GM21717 (cell line): ENCODE measurements around the gene ENAM.

Experiments used
- ATAC-seq: cut with Tn5 transposase; IDR thresholded peaks from one replicate; pipeline ENCODE4 v1.9.1; 2021; ENCODE audit warnings: mild to moderate bottlenecking, moderate library complexity; ENCODE audit not compliant: unreplicated experiment

The ENAM gene, protein sequence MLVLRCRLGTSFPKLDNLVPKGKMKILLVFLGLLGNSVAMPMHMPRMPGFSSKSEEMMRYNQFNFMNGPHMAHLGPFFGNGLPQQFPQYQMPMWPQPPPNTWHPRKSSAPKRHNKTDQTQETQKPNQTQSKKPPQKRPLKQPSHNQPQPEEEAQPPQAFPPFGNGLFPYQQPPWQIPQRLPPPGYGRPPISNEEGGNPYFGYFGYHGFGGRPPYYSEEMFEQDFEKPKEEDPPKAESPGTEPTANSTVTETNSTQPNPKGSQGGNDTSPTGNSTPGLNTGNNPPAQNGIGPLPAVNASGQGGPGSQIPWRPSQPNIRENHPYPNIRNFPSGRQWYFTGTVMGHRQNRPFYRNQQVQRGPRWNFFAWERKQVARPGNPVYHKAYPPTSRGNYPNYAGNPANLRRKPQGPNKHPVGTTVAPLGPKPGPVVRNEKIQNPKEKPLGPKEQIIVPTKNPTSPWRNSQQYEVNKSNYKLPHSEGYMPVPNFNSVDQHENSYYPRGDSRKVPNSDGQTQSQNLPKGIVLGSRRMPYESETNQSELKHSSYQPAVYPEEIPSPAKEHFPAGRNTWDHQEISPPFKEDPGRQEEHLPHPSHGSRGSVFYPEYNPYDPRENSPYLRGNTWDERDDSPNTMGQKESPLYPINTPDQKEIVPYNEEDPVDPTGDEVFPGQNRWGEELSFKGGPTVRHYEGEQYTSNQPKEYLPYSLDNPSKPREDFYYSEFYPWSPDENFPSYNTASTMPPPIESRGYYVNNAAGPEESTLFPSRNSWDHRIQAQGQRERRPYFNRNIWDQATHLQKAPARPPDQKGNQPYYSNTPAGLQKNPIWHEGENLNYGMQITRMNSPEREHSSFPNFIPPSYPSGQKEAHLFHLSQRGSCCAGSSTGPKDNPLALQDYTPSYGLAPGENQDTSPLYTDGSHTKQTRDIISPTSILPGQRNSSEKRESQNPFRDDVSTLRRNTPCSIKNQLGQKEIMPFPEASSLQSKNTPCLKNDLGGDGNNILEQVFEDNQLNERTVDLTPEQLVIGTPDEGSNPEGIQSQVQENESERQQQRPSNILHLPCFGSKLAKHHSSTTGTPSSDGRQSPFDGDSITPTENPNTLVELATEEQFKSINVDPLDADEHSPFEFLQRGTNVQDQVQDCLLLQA

DNA sequence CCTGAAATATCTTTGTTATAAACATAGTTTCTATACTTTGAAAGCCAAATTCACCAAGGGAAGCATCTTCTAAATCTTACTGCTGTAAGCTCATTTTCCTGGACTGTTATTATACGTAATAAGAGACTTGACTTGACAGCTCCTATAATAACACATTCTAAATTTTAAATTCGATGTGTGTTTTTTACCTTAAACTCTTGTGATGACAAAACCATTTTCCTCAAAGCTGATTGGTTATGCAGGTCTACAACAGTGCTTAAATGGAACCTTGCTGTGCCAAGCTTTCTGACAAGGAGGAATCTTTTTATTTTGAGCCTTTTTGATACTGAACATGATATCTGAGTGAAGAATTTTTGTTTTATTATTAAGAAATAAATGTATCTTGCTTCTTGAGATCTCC, at the start of gene ENAM:
TSS of gene ENAM (plus strand) at position 301 of the 400 bp plus-strand sequence. CDS start 757 bp downstream, outside the sequence.
- no peak for ATAC-seq

DNA sequence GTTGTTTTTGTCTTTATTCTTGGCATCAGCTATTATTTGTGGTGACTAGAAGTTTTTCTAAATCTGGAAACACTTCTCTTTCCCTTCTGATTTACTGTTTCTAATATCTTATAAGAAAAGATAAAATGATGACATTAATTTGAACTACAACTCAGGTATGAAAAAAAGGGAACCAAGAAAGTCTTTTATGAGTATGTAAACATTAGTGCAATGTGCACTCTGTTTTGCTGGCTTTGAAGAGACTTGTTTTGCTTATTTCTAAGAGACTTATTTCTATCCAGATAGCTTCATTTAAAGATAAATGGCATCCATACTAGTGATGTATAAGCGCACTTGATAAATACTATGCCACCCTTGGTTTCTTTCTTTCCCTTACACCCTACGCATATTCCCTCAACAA, 46.6 kb upstream of the ENAM start:
- no peak for ATAC-seq

DNA sequence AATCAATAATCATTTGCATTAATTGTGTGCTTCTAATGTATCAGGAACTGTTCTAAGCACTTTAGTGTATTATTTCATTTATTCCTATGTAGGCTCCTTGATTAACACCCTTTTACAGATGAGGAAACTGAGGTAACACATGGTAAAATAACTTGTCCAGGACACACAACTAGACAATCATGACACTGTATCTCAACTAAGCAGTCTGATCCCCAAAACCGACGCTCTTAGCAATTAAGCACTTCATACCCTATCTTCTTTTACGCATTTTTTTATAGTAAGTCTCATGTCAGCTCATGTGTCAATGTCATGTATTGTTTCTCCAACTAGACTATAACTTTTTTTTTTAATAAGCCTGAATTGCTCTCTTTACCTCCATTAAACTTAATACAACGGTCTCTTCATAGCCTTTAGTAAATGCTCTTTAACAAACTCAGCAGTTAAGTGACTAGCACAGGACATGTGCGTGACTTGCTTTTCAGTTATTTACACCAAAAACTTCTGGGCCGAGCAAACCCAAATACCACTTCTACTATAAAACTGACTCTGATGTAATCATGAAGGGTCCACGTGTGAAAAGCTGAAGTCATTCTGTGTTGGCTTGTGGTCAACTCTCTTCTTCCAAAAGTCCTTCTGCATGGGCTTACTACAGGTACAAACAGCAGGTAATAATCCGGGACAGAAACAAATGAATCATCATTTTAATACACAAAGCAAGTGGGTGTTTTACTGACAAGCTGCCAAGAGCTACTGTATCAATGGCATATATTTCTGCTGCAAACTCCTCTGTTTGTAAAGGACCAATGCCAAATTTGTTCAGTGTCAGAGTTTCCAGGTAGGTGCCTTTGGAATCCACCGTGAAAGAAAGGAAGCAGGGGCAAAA, 44.4 kb upstream of the ENAM start:
- no peak for ATAC-seq

DNA sequence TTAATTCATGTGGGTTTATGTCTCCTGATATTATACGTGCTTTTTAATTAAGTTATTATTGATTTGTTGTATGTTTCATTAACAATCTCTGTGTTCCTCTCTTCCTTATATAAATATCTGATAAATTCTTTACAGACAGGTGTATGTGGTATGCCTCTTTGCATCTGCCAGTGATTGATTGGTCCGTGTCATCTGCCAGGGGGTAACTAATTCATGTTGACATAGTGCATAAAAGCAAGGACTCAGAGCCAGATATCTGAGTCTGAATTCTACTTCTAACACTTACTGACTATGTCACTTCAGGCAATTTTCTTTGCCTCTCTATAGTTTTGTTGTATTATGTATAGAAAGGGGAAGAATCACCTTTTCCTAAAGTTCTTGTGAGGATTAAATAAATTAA, 41.7 kb upstream of the ENAM start:
- no peak for ATAC-seq

DNA sequence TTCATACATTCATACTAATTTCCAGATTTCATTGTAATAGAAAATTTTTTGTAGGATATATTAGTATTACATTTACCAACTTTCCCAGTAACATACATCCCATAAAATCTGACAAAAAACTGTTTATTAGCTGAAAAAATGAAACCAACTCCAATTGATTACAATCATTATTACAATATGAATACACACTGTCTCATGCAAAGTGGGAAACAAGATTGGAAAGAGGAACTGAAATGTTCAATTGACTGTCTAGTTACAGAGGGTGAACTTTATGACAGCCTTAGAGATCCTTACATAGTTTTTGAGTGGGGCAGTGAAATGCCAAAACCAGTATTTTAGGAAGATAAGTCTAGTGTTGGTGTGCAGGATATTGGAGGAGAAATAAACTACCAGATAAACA, 38.8 kb upstream of the ENAM start:
- ATAC-seq = peak; percentile 100

DNA sequence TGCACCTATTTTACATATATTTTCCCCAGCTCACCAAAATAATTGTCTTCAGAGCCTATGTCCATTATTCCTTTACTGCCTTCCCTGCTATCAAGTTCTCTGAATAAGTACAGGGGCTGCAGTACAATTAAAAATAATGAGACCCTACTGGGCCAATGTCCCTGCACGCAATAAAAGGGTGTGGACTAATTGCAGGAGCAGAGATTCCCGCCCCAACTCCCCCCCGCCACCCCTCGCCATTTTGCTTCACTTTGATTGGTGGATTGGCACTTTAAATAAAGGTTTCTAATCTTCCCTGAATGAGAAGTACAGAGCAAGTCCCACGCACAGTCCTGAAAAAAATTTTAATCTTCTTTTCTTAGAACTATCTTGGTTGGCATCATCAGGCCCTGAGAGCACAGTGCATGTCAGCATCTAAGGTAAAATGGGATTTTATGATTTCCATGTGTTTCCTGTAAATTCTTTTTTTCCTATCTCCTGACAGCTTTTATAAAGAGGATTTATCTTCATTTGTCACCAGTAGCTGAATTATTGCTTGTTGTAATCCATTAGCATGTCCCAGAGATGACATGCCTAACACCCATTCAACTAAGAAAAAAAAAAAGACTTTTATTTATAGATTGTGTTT, 36.5 kb upstream of the ENAM start, which contains the start of gene AMBN:
TSS of gene AMBN (plus strand) at position 302 of the 628 bp plus-strand sequence. CDS start at position 405, 103 bp downstream.
- no peak for ATAC-seq

DNA sequence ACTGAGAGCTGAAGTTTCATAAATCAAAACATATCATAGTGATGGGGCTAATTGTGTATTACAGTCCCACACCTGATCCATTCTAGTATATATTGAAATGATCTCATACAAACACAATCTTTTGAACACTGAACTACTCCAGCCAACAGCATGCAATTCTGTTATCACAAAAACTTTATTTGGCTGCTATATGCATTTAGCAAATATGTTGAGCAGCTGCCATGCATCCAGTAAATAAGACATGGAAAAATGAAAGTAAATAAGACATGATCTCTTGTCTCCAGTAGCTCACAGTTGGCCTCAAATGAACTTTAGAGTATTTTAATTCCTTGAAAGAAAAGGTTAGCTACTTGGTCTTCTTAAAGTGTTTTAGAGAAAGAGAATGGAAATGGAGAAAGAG, 34.3 kb upstream of the ENAM start:
- no peak for ATAC-seq

DNA sequence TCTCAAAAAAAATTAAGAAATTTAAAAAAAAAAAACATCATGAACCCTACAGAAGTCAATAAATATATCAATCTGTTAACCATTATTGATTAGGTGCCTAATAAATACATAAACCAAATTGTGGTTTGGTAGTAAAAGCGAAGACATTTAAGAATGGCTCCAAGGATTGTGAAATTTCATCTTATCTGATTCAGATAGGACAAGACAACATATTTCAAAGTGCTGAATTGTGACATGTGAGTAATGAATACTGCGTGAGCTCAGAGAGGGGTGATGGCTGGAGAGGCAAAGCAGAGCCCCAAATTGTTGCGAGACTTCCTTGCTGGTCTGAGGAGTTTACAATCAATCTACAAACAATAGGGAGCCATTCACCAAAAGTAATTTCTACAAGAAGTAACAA, 28.2 kb upstream of the ENAM start:
- no peak for ATAC-seq

DNA sequence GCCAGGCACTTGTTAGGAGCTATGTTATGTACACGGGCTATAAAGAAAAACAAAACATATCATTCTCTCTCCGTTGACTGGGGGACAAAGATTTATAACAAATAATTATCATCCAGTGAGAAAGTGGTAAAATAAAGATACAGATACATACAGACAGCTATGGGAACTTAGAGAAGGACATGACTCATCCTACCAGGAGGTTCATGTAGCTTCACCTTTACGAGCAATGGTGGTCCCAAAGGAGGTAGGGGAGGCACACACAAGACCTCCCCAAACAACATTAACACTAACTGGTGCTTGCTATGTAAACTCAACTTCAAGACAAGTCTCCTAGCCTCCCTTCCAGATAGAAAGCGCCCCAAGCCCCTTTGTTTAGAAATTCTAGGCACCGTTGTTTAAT, 27.6 kb upstream of the ENAM start:
- ATAC-seq = peak; percentile 20

DNA sequence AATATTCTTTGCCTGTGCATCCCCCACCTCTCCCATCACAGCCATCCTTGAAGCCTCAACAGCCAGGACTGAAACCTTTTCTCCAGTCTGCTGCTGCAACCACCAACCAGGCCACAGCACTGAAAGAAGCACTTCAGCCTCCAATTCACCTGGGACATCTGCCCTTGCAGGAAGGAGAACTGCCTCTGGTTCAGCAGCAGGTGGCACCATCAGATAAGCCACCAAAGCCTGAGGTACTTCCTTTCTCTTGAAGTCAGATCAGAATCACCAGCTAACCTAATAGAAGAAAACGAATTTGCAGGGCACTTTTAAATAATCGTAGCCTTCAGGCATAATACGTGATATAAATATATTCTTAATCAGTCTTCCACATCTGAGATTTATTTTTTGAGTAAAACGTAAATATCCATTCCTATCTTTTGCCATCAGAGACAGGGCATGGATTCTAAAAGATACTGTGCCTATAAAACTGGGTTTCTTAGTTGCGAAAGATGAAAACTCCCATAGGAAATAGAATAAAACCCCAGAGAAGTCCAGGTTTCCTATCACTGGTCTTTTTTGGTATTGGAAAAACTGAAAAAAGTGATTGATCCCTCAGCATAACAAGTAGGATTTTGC, 27.0 kb upstream of the ENAM start:
- peak; percentile 94 for ATAC-seq

DNA sequence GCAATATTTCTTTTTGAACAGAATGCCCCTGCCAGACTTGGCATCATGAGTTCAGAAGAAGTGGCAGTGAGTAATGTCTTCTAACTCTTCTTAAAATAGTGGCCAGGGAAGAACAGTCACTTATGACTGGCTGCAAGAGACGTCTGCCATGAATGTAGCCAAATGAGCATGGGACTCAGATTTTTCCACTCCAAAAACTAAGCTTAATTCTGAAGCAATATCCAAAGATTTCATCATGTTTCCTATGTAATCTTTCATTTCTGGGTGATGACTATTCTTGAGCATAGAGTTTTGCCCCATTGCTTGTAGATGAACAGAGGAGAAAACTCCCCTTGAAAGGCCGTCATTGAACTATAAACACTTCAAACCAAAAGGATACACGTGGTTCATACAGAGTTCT, 24.7 kb upstream of the ENAM start:
- ATAC-seq = no peak

DNA sequence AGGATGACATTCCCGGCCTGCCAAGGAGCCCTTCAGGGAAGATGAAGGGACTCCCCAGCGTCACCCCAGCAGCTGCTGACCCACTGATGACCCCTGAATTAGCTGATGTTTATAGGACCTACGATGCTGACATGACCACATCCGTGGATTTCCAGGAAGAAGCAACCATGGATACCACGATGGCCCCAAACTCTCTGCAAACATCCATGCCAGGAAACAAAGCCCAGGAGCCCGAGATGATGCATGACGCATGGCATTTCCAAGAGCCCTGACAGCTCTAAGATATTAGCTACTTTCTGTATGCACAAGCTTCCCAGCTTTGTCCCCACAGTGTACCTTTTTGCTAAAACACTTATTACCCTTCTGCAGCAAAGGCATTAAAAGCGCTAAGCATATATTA, 22.1 kb upstream of the ENAM start:
- no peak for ATAC-seq

DNA sequence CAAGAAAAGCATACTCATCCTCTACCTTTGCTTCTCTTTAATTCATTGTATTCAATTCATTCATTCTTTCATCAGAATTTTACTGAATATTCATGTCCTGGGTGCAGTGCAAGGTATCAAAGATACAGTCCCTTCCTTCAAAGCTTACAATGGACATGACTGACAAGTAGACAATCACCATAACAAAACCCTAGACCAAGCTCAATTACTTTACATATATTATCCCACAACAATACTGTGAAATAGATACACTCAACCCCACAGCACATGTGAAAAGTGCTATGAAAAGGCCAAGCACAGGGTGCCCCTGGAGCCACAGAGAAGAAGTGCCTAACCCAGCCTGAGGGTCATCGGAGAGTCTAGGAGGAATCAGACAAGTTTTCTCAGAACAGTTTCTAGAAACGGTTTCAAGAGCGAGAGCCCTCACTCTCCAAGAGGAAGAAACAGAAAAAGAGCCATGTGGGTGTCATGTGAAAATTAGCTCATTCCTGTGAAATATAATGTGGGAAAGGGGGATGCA, 21.1 kb upstream of the ENAM start:
- ATAC-seq = no peak

DNA sequence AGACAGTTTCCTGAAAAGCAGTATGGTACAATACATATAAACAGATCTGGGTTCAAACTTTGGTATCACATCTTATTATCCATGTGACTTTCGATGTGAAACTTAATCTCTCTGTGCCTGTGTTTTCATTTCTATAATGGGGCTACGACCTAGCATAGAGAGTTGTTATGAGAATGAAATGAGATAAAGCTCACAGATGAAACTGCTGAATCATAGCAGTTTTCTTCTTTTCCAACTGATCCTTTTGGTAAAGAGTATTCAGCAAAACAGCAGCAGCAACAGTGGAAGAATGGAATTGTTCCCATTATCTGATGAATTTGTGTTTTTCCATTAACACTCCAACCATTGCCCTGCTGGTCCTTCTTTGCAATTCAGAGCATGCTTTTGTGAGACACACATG, 20.2 kb upstream of the ENAM start:
- ATAC-seq = no peak

DNA sequence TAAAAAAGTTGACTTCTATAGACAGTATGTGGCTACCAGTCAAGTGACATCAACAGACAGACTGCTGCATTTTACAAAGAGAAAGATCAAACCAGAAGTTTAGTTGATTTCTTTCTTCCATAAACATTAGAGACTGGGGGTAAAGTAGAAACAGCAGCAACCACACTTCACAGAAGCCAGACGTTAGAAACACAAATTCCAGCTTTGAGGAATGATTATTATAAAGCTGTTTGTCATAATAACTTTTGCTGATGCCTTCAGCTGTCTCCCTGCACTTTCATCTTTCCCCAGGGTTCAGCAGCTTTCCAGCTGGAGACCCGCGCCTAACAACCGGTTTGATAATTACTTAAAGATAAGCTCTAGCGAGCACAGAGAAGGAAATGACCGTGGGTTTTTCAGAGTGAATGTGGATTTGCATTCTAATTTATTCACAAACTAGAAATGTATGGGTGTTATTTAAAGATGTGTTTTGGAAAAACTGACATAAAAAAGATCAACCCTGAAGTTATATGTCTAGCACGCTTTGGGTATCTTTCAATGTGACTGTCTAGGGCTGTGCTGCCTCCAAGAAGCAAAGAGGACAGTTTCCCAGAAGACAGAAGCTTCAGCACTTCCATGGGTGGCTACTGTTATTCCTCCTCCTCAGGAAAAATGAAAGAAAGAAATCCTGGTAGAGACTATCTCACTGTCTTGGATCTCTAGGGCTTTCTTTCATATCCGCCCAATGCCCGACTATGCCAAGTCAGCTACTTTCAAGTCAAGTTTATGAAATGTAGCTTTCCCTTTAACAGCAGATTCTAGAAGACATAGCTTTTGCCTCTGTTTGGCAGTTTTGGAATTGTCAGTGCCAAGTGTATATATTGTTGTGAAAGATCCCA, 15.0 kb upstream of the ENAM start:
- no peak for ATAC-seq

DNA sequence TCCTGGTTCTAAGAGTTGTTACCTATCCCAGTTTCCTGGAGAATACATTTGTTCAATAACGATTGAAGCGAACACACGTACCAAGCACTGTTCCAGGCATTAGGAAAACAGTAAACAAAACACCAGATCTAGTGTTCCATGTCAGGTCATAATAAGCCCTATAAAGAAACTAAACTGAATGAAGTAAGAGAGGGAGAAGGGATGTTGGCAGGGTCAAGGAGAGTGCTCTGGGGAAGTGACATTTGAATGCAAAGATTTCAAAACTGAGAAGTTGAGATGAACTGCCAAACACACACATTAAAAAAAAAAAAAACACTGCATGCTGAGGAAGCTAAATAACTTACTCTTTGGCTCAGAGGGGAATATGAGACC, 14.4 kb upstream of the ENAM start:
- ATAC-seq = no peak

DNA sequence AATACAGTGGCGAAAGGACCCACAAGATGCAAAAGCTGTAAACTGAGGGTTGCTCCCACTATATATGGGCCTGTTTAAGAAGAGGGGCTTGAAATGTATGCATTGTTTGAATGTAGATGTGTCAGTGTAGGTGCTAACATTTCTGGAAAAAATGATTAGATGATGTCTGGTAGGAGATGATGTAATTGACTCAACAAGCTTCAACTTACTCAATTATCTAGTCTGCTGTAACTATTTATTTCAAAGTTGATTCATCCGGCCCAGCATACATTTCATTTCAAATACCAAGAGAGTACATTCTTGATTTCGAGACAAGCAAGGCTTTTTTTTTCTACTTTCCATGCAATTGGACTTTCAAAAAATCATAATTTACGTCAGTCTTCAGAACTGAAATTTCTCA, 9.3 kb upstream of the ENAM start:
- no peak for ATAC-seq

DNA sequence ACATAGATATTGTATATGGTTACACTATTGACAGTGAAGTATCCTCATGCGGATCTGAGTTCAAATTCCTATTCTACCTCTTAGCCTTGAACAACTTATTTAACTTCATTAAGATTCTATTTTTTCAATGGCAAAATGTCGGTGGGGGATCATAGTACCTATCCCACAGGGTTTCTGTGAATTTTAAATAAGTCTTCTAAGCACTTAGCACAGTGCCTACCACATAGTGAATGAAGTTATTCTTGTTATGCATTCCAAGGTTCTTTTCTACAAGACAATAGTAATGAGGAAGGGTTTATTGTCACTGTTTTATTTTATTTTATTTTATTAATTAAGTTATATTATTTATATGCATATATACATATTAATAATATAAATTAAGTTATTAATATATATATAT, 8.8 kb upstream of the ENAM start:
- ATAC-seq = no peak
